WTC11 (cell line): Measurements from ENCODE around the gene RND1.
"Not testable (repeated sequence)": the region's sequence is repeated elsewhere in the genome, so short reads cannot be mapped to it uniquely, and the experiment has no call there.

Experiments used
- RORB ChIP-seq: fragments of 250-450 bp; sonication (Bioruptor Pico); IDR thresholded peaks from 2 replicates; pipeline ENCODE4 v1.9.0; 2021; ENCODE audit warnings: mild to moderate bottlenecking
- TEAD1 ChIP-seq: sonication (generic); formaldehyde crosslinking; IDR thresholded peaks from 2 replicates; pipeline ENCODE4 v1.8.0; 2022; ENCODE audit warnings: mild to moderate bottlenecking, missing genetic modification reagents
- TF ChIP-seq, protein P1 (sequence below): fragments of 200-600 bp; IDR thresholded peaks from 2 replicates; pipeline ENCODE4 v1.8.0; 2022; ENCODE audit warnings: antibody characterized with exemption

DNA sequence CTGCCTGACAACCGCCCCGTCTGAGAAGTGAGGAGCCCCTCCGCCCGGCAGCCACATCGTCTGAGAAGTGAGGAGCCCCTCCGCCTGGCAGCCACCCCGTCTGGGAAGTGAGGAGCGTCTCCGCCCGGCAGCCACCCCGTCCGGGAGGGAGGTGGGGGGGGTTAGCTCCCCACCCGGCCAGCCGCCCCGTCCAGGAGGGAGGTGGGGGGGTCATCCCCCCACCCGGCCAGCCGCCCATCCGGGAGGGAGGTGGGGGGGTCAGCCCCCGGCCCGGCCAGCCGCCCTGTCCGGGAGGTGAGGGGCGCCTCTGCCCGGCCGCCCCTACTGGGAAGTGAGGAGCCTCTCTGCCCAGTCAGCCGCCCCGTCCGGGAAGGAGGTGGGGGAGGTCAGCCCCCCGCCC, 23.6 kb downstream of the RND1 start:
- TF ChIP-seq RORB, TEAD1 (CRISPR knock-in tag): not testable (repeated sequence)
- TF ChIP-seq, protein P1, sequence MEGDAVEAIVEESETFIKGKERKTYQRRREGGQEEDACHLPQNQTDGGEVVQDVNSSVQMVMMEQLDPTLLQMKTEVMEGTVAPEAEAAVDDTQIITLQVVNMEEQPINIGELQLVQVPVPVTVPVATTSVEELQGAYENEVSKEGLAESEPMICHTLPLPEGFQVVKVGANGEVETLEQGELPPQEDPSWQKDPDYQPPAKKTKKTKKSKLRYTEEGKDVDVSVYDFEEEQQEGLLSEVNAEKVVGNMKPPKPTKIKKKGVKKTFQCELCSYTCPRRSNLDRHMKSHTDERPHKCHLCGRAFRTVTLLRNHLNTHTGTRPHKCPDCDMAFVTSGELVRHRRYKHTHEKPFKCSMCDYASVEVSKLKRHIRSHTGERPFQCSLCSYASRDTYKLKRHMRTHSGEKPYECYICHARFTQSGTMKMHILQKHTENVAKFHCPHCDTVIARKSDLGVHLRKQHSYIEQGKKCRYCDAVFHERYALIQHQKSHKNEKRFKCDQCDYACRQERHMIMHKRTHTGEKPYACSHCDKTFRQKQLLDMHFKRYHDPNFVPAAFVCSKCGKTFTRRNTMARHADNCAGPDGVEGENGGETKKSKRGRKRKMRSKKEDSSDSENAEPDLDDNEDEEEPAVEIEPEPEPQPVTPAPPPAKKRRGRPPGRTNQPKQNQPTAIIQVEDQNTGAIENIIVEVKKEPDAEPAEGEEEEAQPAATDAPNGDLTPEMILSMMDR = not testable (repeated sequence)
